Left ventricle myocardium inferior (tissue), 1 donor: ENCODE measurements around the gene ATOH8. TPM values are rescaled to one million over a fixed set of nuclear protein-coding genes. Genes with fewer than 3 reads are reported as not detected.
A peak's percentile ranks its signal among the peaks of the same experiment; 100 is the strongest.

Experiments
- DNase-seq: peaks from one replicate; pipeline ENCODE4 v3.0.0-alpha.2; 2020
- H3K27ac ChIP-seq: fragments of 200-600 bp; replicated peaks from 2 replicates; pipeline ENCODE4 v1.8.0; 2021
- H3K27me3 ChIP-seq: fragments of 200-600 bp; 2 replicates; pipeline ENCODE4 v1.8.0; 2021; ENCODE audit warnings: low read depth
- H3K36me3 ChIP-seq: fragments of 200-600 bp; 2 replicates; pipeline ENCODE4 v1.8.0; 2021
- H3K4me1 ChIP-seq: fragments of 200-600 bp; 2 replicates; pipeline ENCODE4 v1.8.0; 2021
- H3K4me3 ChIP-seq: fragments of 200-600 bp; 2 replicates; pipeline ENCODE4 v1.8.0; 2021; ENCODE audit warnings: mild to moderate bottlenecking, moderate library complexity
- H3K9me3 ChIP-seq: fragments of 200-600 bp; replicated peaks from 2 replicates; pipeline ENCODE4 v1.8.0; 2021
- CTCF ChIP-seq: fragments of 200-600 bp; IDR thresholded peaks from 2 replicates; pipeline ENCODE4 v1.8.0; 2021; ENCODE audit warnings: antibody characterized with exemption, mild to moderate bottlenecking, borderline replicate concordance
- intact Hi-C: fragments of 100-400 bp; cut with micrococcal nuclease; formaldehyde crosslinking; loops from one replicate; pipeline ENCODE4 v1.11.0; 2022
- total RNA-seq: library from RNA; stranded (reverse); fragmentation: NEBNext Ultra II Directional; extraction: Animal tissue kit (Norgen Biotek cat#: 25700); gene quantifications from one replicate; pipeline ENCODE4 v1.2.1, GENCODE V29; 2021
- donor health status: DM: no; HTN: yes; CAD: no; lungs with severe emphysema.

ATOH8 gene
- total RNA-seq, 1 donor from 2014 or later: 23.3 TPM

GRCh38 chr2:85740193-85740592 lies 13.6 kb upstream of the ATOH8 start:
- Histone ChIP-seq H3K36me3 (no peaks in the 10 kb centered on the region), H3K4me1 (peaks cover 74% of the 10 kb centered on the region), H3K4me3 (no peak overlapping the region), H3K9me3 (no peaks in the 10 kb centered on the region), H3K27ac (peak overlapping the region; percentile 96), H3K27me3 (no peaks in the 10 kb centered on the region)
- intact Hi-C loops: no loop called here
- no peak for DNase-seq
- TF ChIP-seq CTCF: no peak

GRCh38 chr2:85741211-85741832 lies 12.5 kb upstream of the ATOH8 start:
- peak; percentile 58 for DNase-seq
- Histone ChIP-seq H3K4me3 (peak overlapping the region; percentile 26), H3K27ac (peak overlapping the region; percentile 96), H3K4me1 (peaks cover 76% of the 10 kb centered on the region), H3K27me3 (no peaks in the 10 kb centered on the region), H3K9me3 (no peaks in the 10 kb centered on the region), H3K36me3 (no peaks in the 10 kb centered on the region)
- no peak for TF ChIP-seq CTCF
- intact Hi-C loops: no loop called here

- Histone ChIP-seq H3K27me3 (no peaks in the 10 kb centered on the region), H3K4me3 (peak overlapping the region; percentile 26)
- intact Hi-C loops: no loop called here
Measured at GRCh38 chr2:85741833-85742455, 11.8 kb upstream of the ATOH8 start.

GRCh38 chr2:85743304-85743978 lies 10.3 kb upstream of the ATOH8 start:
- Histone ChIP-seq H3K36me3 (no peaks in the 10 kb centered on the region), H3K4me3 (no peak overlapping the region), H3K9me3 (no peaks in the 10 kb centered on the region), H3K27ac (peak overlapping the region; percentile 96), H3K27me3 (no peaks in the 10 kb centered on the region), H3K4me1 (peaks cover 79% of the 10 kb centered on the region)
- no peak for TF ChIP-seq CTCF
- intact Hi-C loops: no loop called here
- no peak for DNase-seq

More at GRCh38 chr2:85741833-85742455, 11.8 kb upstream of the ATOH8 start:
- Histone ChIP-seq H3K9me3 (no peaks in the 10 kb centered on the region), H3K4me1 (peaks cover 81% of the 10 kb centered on the region), H3K36me3 (no peaks in the 10 kb centered on the region), H3K27ac (peak overlapping the region; percentile 96)
- peak; percentile 63 for DNase-seq
- no peak for TF ChIP-seq CTCF

- Histone ChIP-seq H3K4me1 (peaks cover 83% of the 10 kb centered on the region), H3K9me3 (no peaks in the 10 kb centered on the region), H3K4me3 (no peak overlapping the region), H3K27me3 (no peaks in the 10 kb centered on the region), H3K36me3 (no peaks in the 10 kb centered on the region), H3K27ac (peak overlapping the region; percentile 96)
- DNase-seq: no peak
- intact Hi-C loops: no loop called here
- no peak for TF ChIP-seq CTCF
Measured at GRCh38 chr2:85744055-85744454, 9.7 kb upstream of the ATOH8 start.
